HEK293T (cell line): ENCODE data around the gene CLDN19.

Source experiments
- CTCF ChIA-PET: fragments of 350-600 bp; formaldehyde crosslinking; extraction: SDS; loops from one replicate; lab custom pipeline; 2021; ENCODE audit warnings: antibody characterized with exemption, inconsistent platforms; lab: Yijun Ruan, JAX
- POLR2A ChIA-PET: fragments of 350-600 bp; formaldehyde crosslinking; extraction: SDS; loops from one replicate; lab custom pipeline; 2020; ENCODE audit warnings: antibody characterized with exemption, inconsistent platforms; lab: Yijun Ruan, JAX
- DNase-seq: peaks from one replicate; pipeline ENCODE4 v3.0.0; 2012; ENCODE audit warnings: mixed read lengths; ENCODE audit errors: extremely low spot score
- ARNT ChIP-seq: fragments of 450-650 bp; IDR thresholded peaks from 2 replicates; pipeline ENCODE4 v1.6.1; 2017; ENCODE audit warnings: mild to moderate bottlenecking
- BHLHE40 ChIP-seq: fragments of 450-650 bp; IDR thresholded peaks from 2 replicates; pipeline ENCODE4 v1.6.1; 2016; ENCODE audit warnings: mild to moderate bottlenecking, moderate library complexity, borderline replicate concordance
- CTBP1 ChIP-seq: fragments of 450-650 bp; IDR thresholded peaks from 2 replicates; pipeline ENCODE4 v1.6.1; 2016; ENCODE audit warnings: borderline replicate concordance
- ELF4 ChIP-seq: fragments of 450-650 bp; IDR thresholded peaks from 2 replicates; pipeline ENCODE4 v1.6.1; 2017; ENCODE audit warnings: antibody characterized with exemption
- FOXA1 ChIP-seq: fragments of 450-650 bp; IDR thresholded peaks from 2 replicates; pipeline ENCODE4 v1.6.1; 2016; ENCODE audit warnings: mild to moderate bottlenecking
- FOXK2 ChIP-seq: fragments of 450-650 bp; IDR thresholded peaks from 2 replicates; pipeline ENCODE4 v1.6.1; 2016; ENCODE audit warnings: mild to moderate bottlenecking
- FOXM1 ChIP-seq: fragments of 450-650 bp; IDR thresholded peaks from 2 replicates; pipeline ENCODE4 v1.6.1; 2017; ENCODE audit warnings: mild to moderate bottlenecking, borderline replicate concordance
- HDGF ChIP-seq: fragments of 450-650 bp; IDR thresholded peaks from 2 replicates; pipeline ENCODE4 v1.6.1; 2017; ENCODE audit warnings: antibody characterized with exemption, borderline replicate concordance
- L3MBTL2 ChIP-seq: fragments of 450-650 bp; conservative IDR thresholded peaks from 2 replicates; pipeline ENCODE4 v1.6.1; 2016; ENCODE audit warnings: mild to moderate bottlenecking
- LEF1 ChIP-seq: fragments of 450-650 bp; IDR thresholded peaks from 2 replicates; pipeline ENCODE4 v1.6.1; 2017; ENCODE audit warnings: mild to moderate bottlenecking, borderline replicate concordance
- NFRKB ChIP-seq: fragments of 450-650 bp; IDR thresholded peaks from 2 replicates; pipeline ENCODE4 v1.6.1; 2016; ENCODE audit warnings: mild to moderate bottlenecking, moderate library complexity
- PKNOX1 ChIP-seq: fragments of 450-650 bp; IDR thresholded peaks from 2 replicates; pipeline ENCODE4 v1.6.1; 2016
- SP1 ChIP-seq: fragments of 450-650 bp; IDR thresholded peaks from 2 replicates; pipeline ENCODE4 v1.6.1; 2017
- SUZ12 ChIP-seq: fragments of 450-650 bp; IDR thresholded peaks from 2 replicates; pipeline ENCODE4 v1.6.1; 2016; ENCODE audit warnings: mild to moderate bottlenecking
- TARDBP ChIP-seq: fragments of 450-650 bp; IDR thresholded peaks from 2 replicates; pipeline ENCODE4 v1.6.1; 2016
- ZNF384 ChIP-seq: fragments of 450-650 bp; IDR thresholded peaks from 2 replicates; pipeline ENCODE4 v1.6.1; 2016

CLDN19 gene

GRCh38 chr1:42769811-42770210 lies 29.8 kb upstream of the CLDN19 start:
- POLR2A ChIA-PET: interaction anchor here (1.5 kb wide), 1 partner anchor 76 kb away, joined by 5 read pairs; the partner anchor contains the start of gene ZNF691
- no peak for DNase-seq
- TF ChIP-seq L3MBTL2 (no peak), LEF1 (no peak), FOXM1 (no peak), CTBP1 (no peak)
- CTCF ChIA-PET: interaction anchor here (0.6 to 0.8 kb wide), 3 partner anchors 18 to 793 kb away, joined by 3 to 4 read pairs (median 3); no protein-coding TSS in a partner anchor

GRCh38 chr1:42768172-42768571 lies 28.1 kb upstream of the CLDN19 start:
- DNase-seq: no peak
- no peak for TF ChIP-seq FOXM1
- TF ChIP-seq CTBP1: no peak
- TF ChIP-seq ELF4: no peak
- no peak for TF ChIP-seq FOXA1
- TF ChIP-seq BHLHE40: no peak
- TF ChIP-seq FOXK2: no peak
- TF ChIP-seq TARDBP: no peak
- TF ChIP-seq PKNOX1: no peak
- ChIA-PET CTCF (no interaction called here), POLR2A (interaction anchor here (3.1 to 3.7 kb wide), 3 partner anchors 11 to 79 kb away, joined by 22 to 44 read pairs (median 37); partner anchors contain the start of genes ERMAP, SVBP and ZNF691)

GRCh38 chr1:42767510-42768000 lies 27.5 kb upstream of the CLDN19 start:
- DNase-seq: no peak
- TF ChIP-seq L3MBTL2 (peak; percentile 39; the same call in 1 of the 2 replicates), LEF1 (no peak), BHLHE40 (no peak), PKNOX1 (no peak), TARDBP (no peak), FOXK2 (no peak)
- ChIA-PET CTCF (interaction anchor here (1.5 to 2.9 kb wide), 4 partner anchors 10 to 306 kb away, joined by 7 to 18 read pairs (median 10); no protein-coding TSS in a partner anchor), POLR2A (interaction anchor here (0.8 to 3.7 kb wide), 28 partner anchors 10 to 763 kb away, joined by 3 to 44 read pairs (median 4); partner anchors contain the start of genes CCDC30, CFAP57, CLDN19 and EBNA1BP2)

- DNase-seq: peak; percentile 95
- ChIA-PET CTCF (interaction anchor here (0.8 to 2.9 kb wide), 9 partner anchors 10 to 620 kb away, joined by 3 to 18 read pairs (median 6); no protein-coding TSS in a partner anchor), POLR2A (interaction anchor here (0.6 to 3.7 kb wide), 48 partner anchors 9 to 884 kb away, joined by 3 to 44 read pairs (median 4); partner anchors contain the start of genes CCDC30, CFAP57, CLDN19 and EBNA1BP2)
- peak; percentile 59 for TF ChIP-seq PKNOX1
- TF ChIP-seq ARNT: no peak
- peak; percentile 33; the same call in 1 of the 2 replicates for TF ChIP-seq ELF4
- TF ChIP-seq FOXK2: no peak
- TF ChIP-seq L3MBTL2: no peak
- no peak for TF ChIP-seq SUZ12
- TF ChIP-seq HDGF: 0 out of 2 replicates have a peak, but pooled peaks have one; percentile 74
- TF ChIP-seq CTBP1: no peak
- no peak for TF ChIP-seq FOXA1
- TF ChIP-seq TARDBP: no peak
- no peak for TF ChIP-seq BHLHE40
- no peak for TF ChIP-seq LEF1
- TF ChIP-seq ZNF384: no peak
- no peak for TF ChIP-seq NFRKB
- no peak for TF ChIP-seq SP1
- no peak for TF ChIP-seq FOXM1
These were observed 26.9 kb upstream of the CLDN19 start, which contains the start of the genes C1orf50 and P3H1 for GRCh38 chr1:42766741-42767509. Gene C1orf50 (plus strand): TSS chr1:42767249. CDS start chr1:42767312, 63 bp downstream. Gene P3H1 (minus strand): TSS chr1:42767028. CDS start chr1:42766971, 57 bp downstream.

- peak; percentile 66 for DNase-seq
- no peak for TF ChIP-seq SUZ12
- peak; percentile 86 for TF ChIP-seq FOXM1
- ChIA-PET POLR2A (interaction anchor here (0.6 to 3.7 kb wide), 51 partner anchors 8 to 884 kb away, joined by 3 to 44 read pairs (median 4); partner anchors contain the start of genes CCDC30, CFAP57, CLDN19 and EBNA1BP2), CTCF (interaction anchor here (0.6 to 2.9 kb wide), 16 partner anchors 9 to 619 kb away, joined by 3 to 18 read pairs (median 4); partner anchors contain the start of gene YBX1)
These were observed 26.1 kb upstream of the CLDN19 start for GRCh38 chr1:42765832-42766740.
